A673 (cell line): ENCODE results near the gene GPI. TPM values are rescaled to one million over a fixed set of nuclear protein-coding genes. Genes with fewer than 3 reads are reported as not detected.

ENCODE experiments used
- BruUV-seq: library from RNA; stranded (reverse); fragments of 400-500 nt; replicated peaks from 2 replicates; lab custom pipeline; 2021; lab: Mats Ljungman, UMichigan
- CTCF ChIA-PET: fragments of 300-600 bp; sonication (Branson Sonifier 250); formaldehyde crosslinking; loops from one replicate; lab custom pipeline; 2022; ENCODE audit warnings: antibody characterized with exemption; lab: Charles Lee
- POLR2A ChIA-PET: fragments of 300-600 bp; sonication (Branson Sonifier 250); formaldehyde crosslinking; loops from one replicate; lab custom pipeline; 2022; ENCODE audit warnings: antibody characterized with exemption; ENCODE audit not compliant: low non-redundant PET; lab: Charles Lee
- DNase-seq: peaks from one replicate; pipeline ENCODE4 v3.0.0-alpha.2; 2015; ENCODE audit warnings: low spot score
- H3K27ac ChIP-seq: fragments of 200-600 bp; sonication (generic); 2 replicates; pipeline ENCODE4 v1.5.1; 2016; ENCODE audit warnings: mixed run types, low read depth, mild to moderate bottlenecking, mixed read lengths, antibody characterized with exemption, low read length; ENCODE audit not compliant: poor library complexity, severe bottlenecking
- H3K27me3 ChIP-seq: fragments of 200-600 bp; sonication (generic); replicated peaks from 2 replicates; pipeline ENCODE4 v1.6.1; 2017; ENCODE audit warnings: mixed run types, low read depth, mild to moderate bottlenecking, mixed read lengths, antibody characterized with exemption, low read length; ENCODE audit not compliant: insufficient read depth, poor library complexity
- H3K36me3 ChIP-seq: fragments of 200-600 bp; sonication (generic); 2 replicates; pipeline ENCODE4 v1.6.1; 2016; ENCODE audit warnings: mixed run types, mild to moderate bottlenecking, mixed read lengths, antibody characterized with exemption, low read length; ENCODE audit not compliant: insufficient read depth, poor library complexity, severe bottlenecking
- H3K4me1 ChIP-seq: fragments of 200-600 bp; sonication (generic); 2 replicates; pipeline ENCODE4 v1.6.1; 2017; ENCODE audit warnings: mixed run types, mild to moderate bottlenecking, mixed read lengths, antibody characterized with exemption, low read length; ENCODE audit not compliant: insufficient read depth, poor library complexity, severe bottlenecking
- H3K4me3 ChIP-seq: fragments of 200-600 bp; sonication (generic); 2 replicates; pipeline ENCODE4 v1.5.1; 2016; ENCODE audit warnings: low read depth, mixed run types, mild to moderate bottlenecking, mixed read lengths, low read length; ENCODE audit not compliant: poor library complexity, severe bottlenecking
- H3K9me3 ChIP-seq: fragments of 200-600 bp; sonication (generic); 2 replicates; pipeline ENCODE4 v1.6.1; 2016; ENCODE audit warnings: mixed run types, low read depth, mild to moderate bottlenecking, mixed read lengths, antibody characterized with exemption, low read length; ENCODE audit not compliant: poor library complexity, severe bottlenecking
- CTCF ChIP-seq: fragments of 300-800, 200-600 bp; sonication (generic); conservative IDR thresholded peaks from 2 replicates; pipeline ENCODE4 v1.5.1; 2017; ENCODE audit warnings: low read depth, mild to moderate bottlenecking, antibody characterized with exemption, low read length, moderate library complexity, mixed read lengths
- EZH2 ChIP-seq: fragments of 200-600 bp; sonication (generic); IDR thresholded peaks from 2 replicates; pipeline ENCODE4 v1.6.1; 2017; ENCODE audit warnings: borderline replicate concordance, low read depth, mild to moderate bottlenecking, mixed read lengths, antibody characterized with exemption, low read length; ENCODE audit not compliant: poor library complexity, severe bottlenecking
- intact Hi-C: fragments of 100-400 bp; cut with micrococcal nuclease; formaldehyde crosslinking; loops from one replicate; pipeline ENCODE4 v1.10.0; 2022; ENCODE audit not compliant: unreplicated experiment
- total RNA-seq: library from RNA; stranded (reverse); gene quantifications from 2 replicates; pipeline ENCODE4 v1.2.3, GENCODE V29; 2021

Gene GPI
- total RNA-seq, 1 experiment from 2014 or later, result 439 TPM

GRCh38 chr19:34380639-34381241 is 15.7 kb downstream of the GPI start:
- BruUV-seq, result no TSS peak
- Histone ChIP-seq H3K4me3 (no peak overlapping the region), H3K9me3 (no peaks in the 10 kb centered on the region), H3K27me3 (no peaks in the 10 kb centered on the region), H3K4me1 (no peaks in the 10 kb centered on the region), H3K27ac (no peak overlapping the region), H3K36me3 (peaks cover 81% of the 10 kb centered on the region)
- intact Hi-C loops, result no loop called here
- TF ChIP-seq EZH2 (no peak), CTCF (no peak)
- CTCF ChIA-PET, result no interaction called here
- DNase-seq, result no peak
- POLR2A ChIA-PET, result no interaction called here

- DNase-seq, result no peak
- H3K4me1 ChIP-seq, result no peaks in the 10 kb centered on the region
- no peak overlapping the region for H3K4me3 ChIP-seq
- no peak overlapping the region for H3K27ac ChIP-seq
- CTCF ChIA-PET, result no interaction called here
- BruUV-seq, result no TSS peak
- H3K36me3 ChIP-seq, result peaks cover 83% of the 10 kb centered on the region
- intact Hi-C loops, result no loop called here
- H3K9me3 ChIP-seq, result no peaks in the 10 kb centered on the region
- POLR2A ChIA-PET, result no interaction called here
- TF ChIP-seq CTCF, result no peak
- no peak for TF ChIP-seq EZH2
- H3K27me3 ChIP-seq, result no peaks in the 10 kb centered on the region
Measured at GRCh38 chr19:34381399-34382251, 16.6 kb downstream of the GPI start.

- no TSS peak for BruUV-seq
- DNase-seq, result no peak
- intact Hi-C loops, result no loop called here
- Histone ChIP-seq H3K4me3 (no peak overlapping the region), H3K27ac (no peak overlapping the region), H3K36me3 (peaks cover 87% of the 10 kb centered on the region), H3K4me1 (no peaks in the 10 kb centered on the region), H3K27me3 (no peaks in the 10 kb centered on the region), H3K9me3 (no peaks in the 10 kb centered on the region)
- POLR2A ChIA-PET, result no interaction called here
- CTCF ChIA-PET, result no interaction called here
- TF ChIP-seq EZH2 (no peak), CTCF (no peak)
Measured at GRCh38 chr19:34382471-34382870, 17.5 kb downstream of the GPI start.
